NCI-H2029 treated with DMSO at 0.1 percent for 48 hours (cell line): Measurements from ENCODE around the gene CAP2.
"Not testable (repeated sequence)": the region's sequence is repeated elsewhere in the genome, so short reads cannot be mapped to it uniquely, and the experiment has no call there.

Experiments used
- DNase-seq: peaks from one replicate; lab custom pipeline; 2025; lab: John Stamatoyannopoulos, UW

CAP2 gene

GRCh38 chr6:17581282-17581681 is 187.9 kb downstream of the CAP2 start:
- DNase-seq, result not testable (repeated sequence)

DNA sequence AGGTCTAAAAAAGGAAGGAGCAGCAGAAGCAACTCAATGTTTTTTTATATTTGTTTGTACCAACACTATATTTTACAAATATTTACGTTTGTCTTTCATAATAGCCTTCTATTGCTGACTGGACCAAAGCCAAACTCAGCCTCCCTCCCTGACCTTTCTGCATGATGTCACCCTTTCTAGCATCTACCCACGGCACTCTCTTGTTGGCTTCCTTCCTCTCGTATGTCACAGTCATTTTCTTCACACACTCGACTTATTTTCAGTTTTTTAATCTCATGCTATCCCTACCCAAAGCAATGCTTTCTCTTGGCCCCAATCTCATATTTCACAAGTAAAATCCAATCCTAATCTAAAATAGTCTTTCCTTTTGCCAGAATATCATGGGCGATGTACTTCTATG is 190.4 kb downstream of the CAP2 start:
- peak; percentile 80 for DNase-seq

GRCh38 chr6:17584241-17584803 is 190.9 kb downstream of the CAP2 start:
- DNase-seq, result peak; percentile 86

GRCh38 chr6:17585766-17586490 is 192.5 kb downstream of the CAP2 start:
- peak; percentile 73 for DNase-seq

DNA sequence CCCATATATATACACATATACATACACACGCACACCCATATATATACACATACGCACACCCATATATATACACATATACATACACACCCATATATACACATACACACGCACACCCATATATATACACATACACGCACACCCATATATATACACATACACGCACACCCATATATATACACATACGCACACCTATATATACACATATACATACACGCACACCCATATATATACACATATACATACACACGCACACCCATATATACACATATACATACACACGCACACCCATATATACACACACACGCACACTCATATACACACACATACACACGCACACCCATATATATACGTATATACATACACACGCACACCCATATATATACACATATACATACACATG is 193.2 kb downstream of the CAP2 start:
- not testable (repeated sequence) for DNase-seq

- DNase-seq, result no peak
Observed at GRCh38 chr6:17588011-17588410, 194.6 kb downstream of the CAP2 start.

DNA sequence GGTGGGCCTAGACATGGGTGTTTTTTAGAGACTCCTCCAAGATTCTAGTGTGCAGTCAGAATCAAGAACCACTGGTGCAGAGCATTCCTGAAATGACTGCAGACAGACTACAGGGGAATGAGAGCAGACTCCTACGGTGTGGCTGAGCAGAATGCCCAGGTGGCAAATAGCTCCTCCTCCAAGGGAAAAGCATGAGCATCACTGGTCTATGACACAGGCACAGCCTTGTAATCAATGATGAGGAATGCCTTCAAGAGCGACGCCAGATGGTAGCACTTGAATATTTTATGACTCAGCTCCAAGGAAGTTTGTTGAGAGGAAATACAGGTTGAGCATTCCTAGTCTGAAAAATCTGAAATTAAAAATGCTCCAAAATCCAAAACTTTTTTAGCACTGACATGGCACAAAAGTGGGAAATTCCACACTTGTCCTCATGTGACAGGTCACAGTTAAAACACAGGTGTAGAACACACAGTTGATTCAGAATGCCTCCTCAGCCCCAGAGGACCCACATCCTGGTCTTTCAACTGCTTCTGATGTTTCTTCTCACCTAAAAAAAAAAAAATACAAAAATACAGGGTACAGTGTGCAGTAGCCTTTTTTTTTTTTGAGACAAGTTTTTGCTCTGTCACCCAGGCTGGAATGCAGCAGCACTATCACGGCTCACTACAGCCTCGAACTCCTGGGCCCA is 196.2 kb downstream of the CAP2 start:
- DNase-seq, result no peak

DNA sequence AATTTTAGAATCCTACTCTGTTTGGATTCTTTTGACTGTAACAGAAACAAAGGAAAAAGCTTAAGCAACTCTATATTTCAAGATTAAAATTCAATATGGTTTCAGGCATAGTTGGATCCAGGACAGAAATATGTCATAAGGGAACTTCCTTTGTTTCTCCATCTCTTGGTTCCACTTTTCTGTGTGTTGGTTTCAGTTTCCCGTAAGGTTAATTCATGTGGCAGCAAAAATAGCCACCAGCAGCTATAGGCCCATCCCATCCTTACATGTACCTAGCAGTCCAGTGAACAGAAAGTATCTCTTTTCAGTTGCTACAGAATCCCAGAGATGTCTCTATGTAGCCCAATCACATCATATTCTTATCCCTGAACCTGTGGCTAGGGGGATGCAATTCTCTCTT is 197.9 kb downstream of the CAP2 start:
- DNase-seq, result no peak

DNA sequence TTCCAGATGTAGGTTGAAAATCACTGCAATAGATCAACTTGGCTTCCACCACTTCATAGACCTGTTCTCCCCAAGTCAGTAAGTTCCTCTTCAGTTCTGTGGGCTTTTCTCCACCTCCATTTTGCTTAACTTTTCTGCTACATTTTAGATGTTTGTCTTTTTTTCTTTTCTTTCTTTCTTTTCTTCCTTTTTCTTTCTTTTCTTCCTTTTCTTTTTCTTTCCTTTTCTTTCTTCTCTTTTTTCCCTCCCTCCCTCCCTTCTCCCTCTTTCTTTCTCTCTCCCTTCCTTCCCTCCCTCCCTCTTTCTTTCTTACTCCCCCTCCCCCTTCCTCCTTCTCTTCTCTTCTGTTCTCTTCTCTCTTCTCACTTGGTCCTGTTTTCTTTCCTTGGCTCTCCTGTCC is 199.9 kb downstream of the CAP2 start:
- DNase-seq, result no peak

GRCh38 chr6:17596085-17596484 is 202.7 kb downstream of the CAP2 start:
- DNase-seq, result no peak

- peak; percentile 88 for DNase-seq
Observed at GRCh38 chr6:17599877-17600526, 206.6 kb downstream of the CAP2 start, which contains the start of gene FAM8A1. Gene FAM8A1 (plus strand): TSS chr6:17600302. CDS start chr6:17600410, 108 bp downstream.

DNA sequence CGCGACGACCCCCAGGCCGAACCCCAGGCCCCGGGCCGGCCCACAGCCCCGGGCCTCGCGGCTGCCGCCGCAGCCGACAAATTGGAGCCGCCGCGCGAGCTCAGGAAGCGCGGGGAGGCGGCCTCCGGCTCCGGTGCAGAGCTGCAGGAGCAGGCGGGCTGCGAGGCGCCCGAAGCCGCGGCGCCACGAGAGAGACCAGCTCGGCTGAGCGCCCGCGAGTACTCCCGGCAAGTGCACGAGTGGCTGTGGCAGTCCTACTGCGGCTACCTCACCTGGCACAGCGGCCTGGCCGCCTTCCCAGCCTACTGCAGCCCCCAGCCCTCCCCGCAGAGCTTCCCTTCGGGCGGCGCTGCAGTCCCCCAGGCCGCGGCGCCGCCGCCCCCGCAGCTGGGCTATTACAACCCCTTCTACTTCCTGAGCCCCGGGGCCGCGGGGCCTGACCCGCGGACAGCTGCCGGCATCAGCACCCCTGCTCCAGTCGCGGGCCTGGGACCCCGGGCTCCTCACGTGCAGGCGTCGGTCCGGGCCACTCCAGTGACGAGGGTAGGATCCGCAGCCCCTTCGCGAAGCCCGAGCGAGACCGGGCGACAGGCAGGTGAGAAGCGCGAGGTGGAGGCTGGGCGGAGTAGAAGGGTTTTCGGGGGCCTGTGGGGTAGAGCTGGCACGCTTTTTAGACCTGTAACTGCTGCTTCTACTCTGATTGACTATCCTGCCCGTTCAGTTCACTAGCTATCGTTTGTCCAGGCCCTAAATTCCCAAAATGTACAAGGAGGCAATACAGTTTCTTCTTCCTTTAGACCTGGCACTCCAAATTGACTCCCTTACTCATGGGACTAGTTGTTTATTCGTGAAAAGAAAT is 207.4 kb downstream of the CAP2 start:
- DNase-seq, result no peak

- DNase-seq, result no peak
Observed at GRCh38 chr6:17601386-17601703, 207.9 kb downstream of the CAP2 start.

GRCh38 chr6:17602888-17603287 is 209.5 kb downstream of the CAP2 start:
- DNase-seq, result no peak

GRCh38 chr6:17606606-17607005 is 213.2 kb downstream of the CAP2 start:
- no peak for DNase-seq
